ENCODE results near the gene DLG2.

DLG2 gene

GRCh38 chr11:83569134-83569805 lies 2057.9 kb downstream of the DLG2 start:
- no peak for DNase-seq

- DNase-seq, result no peak
These were observed 2058.6 kb downstream of the DLG2 start for GRCh38 chr11:83568516-83568915.

GRCh38 chr11:83566950-83567349 lies 2060.2 kb downstream of the DLG2 start:
- no peak for DNase-seq

GRCh38 chr11:83564870-83565269 lies 2062.3 kb downstream of the DLG2 start:
- no peak for DNase-seq

- no peak for DNase-seq
These were observed 2068.9 kb downstream of the DLG2 start for GRCh38 chr11:83558281-83558680.

- DNase-seq, result no peak
These were observed 2069.5 kb downstream of the DLG2 start for GRCh38 chr11:83557653-83558052.

GRCh38 chr11:83554876-83555275 lies 2072.3 kb downstream of the DLG2 start:
- DNase-seq, result no peak

GRCh38 chr11:83549984-83550667 lies 2077.0 kb downstream of the DLG2 start:
- no peak for DNase-seq

GRCh38 chr11:83546368-83546767 lies 2080.8 kb downstream of the DLG2 start:
- no peak for DNase-seq

GRCh38 chr11:83545494-83546260 lies 2081.5 kb downstream of the DLG2 start:
- no peak for DNase-seq

GRCh38 chr11:83544846-83545245 lies 2082.3 kb downstream of the DLG2 start:
- no peak for DNase-seq

- DNase-seq, result no peak
These were observed 2083.3 kb downstream of the DLG2 start for GRCh38 chr11:83543706-83544439.

- no peak for DNase-seq
These were observed 2084.3 kb downstream of the DLG2 start for GRCh38 chr11:83542861-83543260.

GRCh38 chr11:83540728-83541127 lies 2086.4 kb downstream of the DLG2 start:
- no peak for DNase-seq

- DNase-seq, result no peak
These were observed 2086.9 kb downstream of the DLG2 start for GRCh38 chr11:83540112-83540675.

GRCh38 chr11:83538286-83538685 lies 2088.9 kb downstream of the DLG2 start:
- DNase-seq, result no peak

GRCh38 chr11:83537131-83537610 lies 2090.0 kb downstream of the DLG2 start:
- DNase-seq, result no peak

GRCh38 chr11:83533166-83533565 lies 2094.0 kb downstream of the DLG2 start:
- no peak for DNase-seq

GRCh38 chr11:83528877-83529276 lies 2098.3 kb downstream of the DLG2 start:
- DNase-seq, result no peak

GRCh38 chr11:83528225-83528624 lies 2098.9 kb downstream of the DLG2 start:
- DNase-seq, result no peak

GRCh38 chr11:83523676-83524075 lies 2103.5 kb downstream of the DLG2 start:
- DNase-seq, result no peak

- DNase-seq, result no peak
These were observed 2104.2 kb downstream of the DLG2 start for GRCh38 chr11:83522911-83523310.

All from NK-92 treated with Interleukin-12 subunit alpha and Interleukin-12 subunit beta, amount 100 ng/mL, for 24 hours (cell line).